ENCODE data around the gene HSD17B3.

- TF ChIP-seq POLR2A (IDR thresholded peaks at IDR 0.05) (no peak), CTCF (IDR thresholded peaks at IDR 0.05) (no peak)
These were observed at the start of gene HSD17B3 for GRCh38 chr9:96302021-96302420.

Data from Peyer's patch (tissue), 4 donors.